Activated CD8-positive, alpha-beta T cell treated with anti-CD3 and anti-CD28 coated beads for 36 hours (primary cell): ENCODE results near the gene HLA-B. TPM values are rescaled to one million over a fixed set of nuclear protein-coding genes. Genes with fewer than 3 reads are reported as not detected.
"Not testable (repeated sequence)": the region's sequence is repeated elsewhere in the genome, so short reads cannot be mapped to it uniquely, and the experiment has no call there.

Experiments
- ATAC-seq: fragments of 200-7000 bp; cut with Tn5 transposase; one replicate; pipeline ENCODE4 v1.10.0; 2021; ENCODE audit warnings: mild to moderate bottlenecking, moderate library complexity
- CTCF ChIA-PET: fragments of 350-600 bp; sonication (Branson Sonifier 250); formaldehyde crosslinking; loops from one replicate; lab custom pipeline; 2021; ENCODE audit warnings: antibody characterized with exemption; lab: Charles Lee
- POLR2A ChIA-PET: fragments of 350-600 bp; sonication (Branson Sonifier 250); formaldehyde crosslinking; loops from one replicate; lab custom pipeline; 2021; ENCODE audit warnings: antibody characterized with exemption; lab: Charles Lee
- DNase-seq: peaks from one replicate; pipeline ENCODE4 v3.0.0-alpha.2; 2020
- H3K27ac Mint-ChIP-seq: one replicate; pipeline ENCODE4 v1.8.0; 2021; ENCODE audit warnings: mild to moderate bottlenecking, mixed read lengths
- H3K27me3 Mint-ChIP-seq: one replicate; pipeline ENCODE4 v1.8.0; 2021; ENCODE audit warnings: mixed read lengths
- H3K36me3 Mint-ChIP-seq: one replicate; pipeline ENCODE4 v1.8.0; 2021; ENCODE audit warnings: low read depth, mixed read lengths
- H3K4me1 Mint-ChIP-seq: one replicate; pipeline ENCODE4 v1.8.0; 2021; ENCODE audit warnings: low read depth, mixed read lengths
- H3K4me3 Mint-ChIP-seq: one replicate; pipeline ENCODE4 v1.8.0; 2021; ENCODE audit warnings: mild to moderate bottlenecking, moderate library complexity, mixed read lengths
- H3K9me3 Mint-ChIP-seq: one replicate; pipeline ENCODE4 v1.8.0; 2021; ENCODE audit warnings: mixed read lengths
- CTCF ChIP-seq: fragments of 200-600 bp; IDR thresholded peaks from one replicate; pipeline ENCODE4 v1.8.0; 2022; ENCODE audit warnings: antibody characterized with exemption, mild to moderate bottlenecking
- intact Hi-C: fragments of 100-400 bp; cut with micrococcal nuclease; formaldehyde crosslinking; loops from one replicate; pipeline ENCODE4 v1.10.0; 2022
- total RNA-seq, 2 experiments: library from RNA; stranded (reverse); gene quantifications; one replicate each; pipeline ENCODE4 v1.2.3, GENCODE V29; 2021

The HLA-B gene
- total RNA-seq, 2 experiments from 2014 or later = 2,892 to 2,968 TPM

- intact Hi-C loops = no loop called here
- Mint-ChIP-seq H3K27me3 (no peaks in the 10 kb centered on the region), H3K27ac (no peak overlapping the region), H3K4me3 (no peak overlapping the region), H3K9me3 (no peaks in the 10 kb centered on the region), H3K4me1 (peaks cover 15% of the 10 kb centered on the region), H3K36me3 (no peaks in the 10 kb centered on the region)
- CTCF ChIA-PET = interaction anchor here (5.4 kb wide), 1 partner anchor 48 kb away, joined by 23 read pairs; no protein-coding TSS in a partner anchor
- DNase-seq (no peak), ATAC-seq (no peak)
- TF ChIP-seq CTCF = no peak
- POLR2A ChIA-PET = no interaction called here
Measured at GRCh38 chr6:31394381-31394780, 37.4 kb upstream of the HLA-B start.

- no peak for TF ChIP-seq CTCF
- peaks cover 13% of the 10 kb centered on the region for H3K4me1 Mint-ChIP-seq
- no peak overlapping the region for H3K27ac Mint-ChIP-seq
- ATAC-seq = no peak
- no peak overlapping the region for H3K4me3 Mint-ChIP-seq
- no peaks in the 10 kb centered on the region for H3K27me3 Mint-ChIP-seq
- no peak for DNase-seq
- no peaks in the 10 kb centered on the region for H3K36me3 Mint-ChIP-seq
- H3K9me3 Mint-ChIP-seq = no peaks in the 10 kb centered on the region
- intact Hi-C loops = loop anchor here (1.0 kb wide), 1 partner anchor 49 kb away; no protein-coding TSS in a partner anchor
- ChIA-PET POLR2A (no interaction called here), CTCF (interaction anchor here (5.4 kb wide), 1 partner anchor 48 kb away, joined by 23 read pairs; no protein-coding TSS in a partner anchor)
Measured at GRCh38 chr6:31393932-31394331, 37.0 kb upstream of the HLA-B start.

GRCh38 chr6:31389802-31390132 is 32.8 kb upstream of the HLA-B start:
- not testable (repeated sequence) for H3K27ac Mint-ChIP-seq, H3K36me3 Mint-ChIP-seq
- POLR2A ChIA-PET = interaction anchor here (1.1 kb wide), 1 partner anchor 179 kb away, joined by 4 read pairs; no protein-coding TSS in a partner anchor

GRCh38 chr6:31388916-31389801 is 32.2 kb upstream of the HLA-B start:
- H3K36me3 Mint-ChIP-seq, H3K4me1 Mint-ChIP-seq, CTCF ChIA-PET, H3K4me3 Mint-ChIP-seq, intact Hi-C loops, H3K27me3 Mint-ChIP-seq, H3K9me3 Mint-ChIP-seq, DNase-seq, POLR2A ChIA-PET, H3K27ac Mint-ChIP-seq: not testable (repeated sequence)
- ATAC-seq = peak; percentile 45

More at GRCh38 chr6:31389802-31390132, 32.8 kb upstream of the HLA-B start:
- H3K4me1 Mint-ChIP-seq, intact Hi-C loops, H3K9me3 Mint-ChIP-seq, H3K4me3 Mint-ChIP-seq, H3K27me3 Mint-ChIP-seq, ATAC-seq, CTCF ChIA-PET, DNase-seq: not testable (repeated sequence)

GRCh38 chr6:31386977-31387376 is 30.0 kb upstream of the HLA-B start:
- ATAC-seq (no peak), DNase-seq (no peak)
- ChIA-PET POLR2A (no interaction called here), CTCF (interaction anchor here (1.1 kb wide), 1 partner anchor 55 kb away, joined by 3 read pairs; no protein-coding TSS in a partner anchor)
- Mint-ChIP-seq H3K27ac (no peak overlapping the region), H3K4me1 (peaks cover 2% of the 10 kb centered on the region), H3K27me3 (no peaks in the 10 kb centered on the region), H3K4me3 (no peak overlapping the region), H3K36me3 (no peaks in the 10 kb centered on the region), H3K9me3 (no peaks in the 10 kb centered on the region)
- intact Hi-C loops = no loop called here
- no peak for TF ChIP-seq CTCF

GRCh38 chr6:31386099-31386498 is 29.1 kb upstream of the HLA-B start:
- Mint-ChIP-seq H3K4me3 (no peak overlapping the region), H3K27me3 (no peaks in the 10 kb centered on the region), H3K4me1 (peaks cover 2% of the 10 kb centered on the region), H3K36me3 (no peaks in the 10 kb centered on the region), H3K27ac (no peak overlapping the region), H3K9me3 (no peaks in the 10 kb centered on the region)
- ATAC-seq (no peak), DNase-seq (no peak)
- intact Hi-C loops = no loop called here
- POLR2A ChIA-PET = no interaction called here
- CTCF ChIA-PET = interaction anchor here (1.5 to 1.6 kb wide), 2 partner anchors 9 to 19 kb away, joined by 4 to 5 read pairs; no protein-coding TSS in a partner anchor
- no peak for TF ChIP-seq CTCF
